GM23338 (cell line): ENCODE results near the gene ATP5PD. TPM values are rescaled to one million over a fixed set of nuclear protein-coding genes. Genes with fewer than 3 reads are reported as not detected.
A peak's percentile ranks its signal among the peaks of the same experiment; 100 is the strongest.

ENCODE experiments used
- ATAC-seq: fragments of 200-7000 bp; cut with Tn5 transposase; 3 replicates; pipeline ENCODE4 v1.9.1; 2020
- DNase-seq: peaks from one replicate; pipeline ENCODE4 v3.0.0-alpha.2; 2015; ENCODE audit warnings: low spot score
- H2AFZ ChIP-seq: fragments of 200-600 bp; sonication (generic); 2 replicates; pipeline ENCODE4 v1.8.0; 2016; ENCODE audit warnings: antibody characterized with exemption, mild to moderate bottlenecking, moderate library complexity
- H3F3A ChIP-seq: fragments of 200-600 bp; sonication (generic); replicated peaks from 2 replicates; pipeline ENCODE4 v1.8.0; 2017; ENCODE audit warnings: antibody characterized with exemption, mixed run types, low read depth
- H3K27ac ChIP-seq: fragments of 200-600 bp; sonication (generic); 2 replicates; pipeline ENCODE4 v1.6.1; 2016; ENCODE audit warnings: low read depth
- H3K27me3 ChIP-seq: fragments of 200-600 bp; sonication (generic); 2 replicates; pipeline ENCODE4 v1.8.0; 2016; ENCODE audit warnings: mild to moderate bottlenecking, mixed run types, moderate library complexity; ENCODE audit not compliant: insufficient read depth
- H3K36me3 ChIP-seq: fragments of 200-600 bp; sonication (generic); 2 replicates; pipeline ENCODE4 v1.8.0; 2016; ENCODE audit warnings: mild to moderate bottlenecking; ENCODE audit not compliant: insufficient read depth
- H3K4me1 ChIP-seq: fragments of 200-600 bp; sonication (generic); 2 replicates; pipeline ENCODE4 v1.8.0; 2016; ENCODE audit warnings: mild to moderate bottlenecking, moderate library complexity; ENCODE audit not compliant: insufficient read depth
- H3K4me2 ChIP-seq: fragments of 200-600 bp; sonication (generic); 2 replicates; pipeline ENCODE4 v1.7.1; 2017; ENCODE audit warnings: mixed run types
- H3K4me3 ChIP-seq: fragments of 200-600 bp; sonication (generic); 2 replicates; pipeline ENCODE4 v1.6.1; 2016; ENCODE audit warnings: mixed run types
- H3K79me2 ChIP-seq: fragments of 200-600 bp; sonication (generic); replicated peaks from 2 replicates; pipeline ENCODE4 v1.8.0; 2017; ENCODE audit warnings: mild to moderate bottlenecking; ENCODE audit not compliant: insufficient read depth
- H3K9me2 ChIP-seq: fragments of 200-600 bp; sonication (generic); 2 replicates; pipeline ENCODE4 v1.8.0; 2017; ENCODE audit not compliant: insufficient read depth
- H4K20me1 ChIP-seq: fragments of 200-600 bp; sonication (generic); replicated peaks from 2 replicates; pipeline ENCODE4 v1.8.0; 2017; ENCODE audit warnings: mild to moderate bottlenecking; ENCODE audit not compliant: insufficient read depth
- H3K27ac Mint-ChIP-seq: 2 replicates; pipeline ENCODE4 v1.8.0; 2020; ENCODE audit warnings: inconsistent platforms, mild to moderate bottlenecking, moderate library complexity, mixed read lengths
- H3K27me3 Mint-ChIP-seq: 3 replicates; pipeline ENCODE4 v1.8.0; 2022; ENCODE audit warnings: low read depth, mild to moderate bottlenecking, moderate library complexity, mixed read lengths, inconsistent platforms; ENCODE audit not compliant: insufficient read depth, poor library complexity
- H3K36me3 Mint-ChIP-seq: 3 replicates; pipeline ENCODE4 v1.8.0; 2021; ENCODE audit warnings: low read depth, mild to moderate bottlenecking, inconsistent platforms, moderate library complexity, mixed read lengths
- H3K4me1 Mint-ChIP-seq: 3 replicates; pipeline ENCODE4 v1.8.0; 2020; ENCODE audit warnings: mild to moderate bottlenecking, inconsistent platforms, mixed read lengths
- H3K4me3 Mint-ChIP-seq: 3 replicates; pipeline ENCODE4 v1.8.0; 2021; ENCODE audit warnings: moderate library complexity, mild to moderate bottlenecking, inconsistent platforms, mixed read lengths
- H3K9me3 Mint-ChIP-seq: 3 replicates; pipeline ENCODE4 v1.8.0; 2020; ENCODE audit warnings: moderate library complexity, mild to moderate bottlenecking, inconsistent platforms, mixed read lengths
- CREB1 ChIP-seq: fragments of 250-450 bp; sonication (Bioruptor Pico); IDR thresholded peaks from 2 replicates; pipeline ENCODE4 v1.5.0; 2020; ENCODE audit warnings: low read depth, mild to moderate bottlenecking, moderate library complexity
- CTCF ChIP-seq, 2 experiments: fragments of 200-600 bp in 1 of 2; sonication (generic) in 1 of 2; conservative IDR thresholded peaks; 2 replicates each; pipeline versions ENCODE4 v1.5.1 to v1.6.1; 2016 to 2017; ENCODE audit warnings: antibody characterized with exemption in 2 of 2, low read depth in 2 of 2, mild to moderate bottlenecking in 2 of 2, moderate library complexity in 1 of 2
- EZH2phosphoT487 ChIP-seq: fragments of 200-600 bp; sonication (generic); IDR thresholded peaks from one replicate; pipeline ENCODE4 v1.8.1; 2018; ENCODE audit warnings: antibody characterized with exemption; ENCODE audit not compliant: unreplicated experiment
- JUNB ChIP-seq: IDR thresholded peaks from one replicate; pipeline ENCODE4 v1.6.1; 2016; ENCODE audit warnings: antibody characterized with exemption; ENCODE audit not compliant: unreplicated experiment
- NANOG ChIP-seq: IDR thresholded peaks from 2 replicates; pipeline ENCODE4 v1.6.1; 2016; ENCODE audit warnings: antibody characterized with exemption, borderline replicate concordance
- POLR2AphosphoS5 ChIP-seq: IDR thresholded peaks from 2 replicates; pipeline ENCODE4 v1.6.1; 2016; ENCODE audit warnings: antibody characterized with exemption, low read depth
- REST ChIP-seq: IDR thresholded peaks from one replicate; pipeline ENCODE4 v1.6.1; 2018; ENCODE audit warnings: antibody characterized with exemption; ENCODE audit not compliant: unreplicated experiment
- STAT1 ChIP-seq: IDR thresholded peaks from one replicate; pipeline ENCODE4 v1.6.1; 2016; ENCODE audit warnings: antibody characterized with exemption; ENCODE audit not compliant: unreplicated experiment
- ZNF114 ChIP-seq: fragments of 250-450 bp; sonication (Bioruptor Pico); IDR thresholded peaks from 2 replicates; pipeline ENCODE4 v1.5.0; 2020; ENCODE audit warnings: mild to moderate bottlenecking, moderate library complexity
- ZNF462 ChIP-seq: fragments of 250-450 bp; sonication (Bioruptor Pico); IDR thresholded peaks from 2 replicates; pipeline ENCODE4 v1.5.0; 2020; ENCODE audit warnings: mild to moderate bottlenecking, moderate library complexity
- polyA plus RNA-seq: library from polyadenylated mRNA; unstranded; fragments of >200 nt; fragmentation: Nextera tagmentation; extraction: Ambion mirVana; gene quantifications from 2 replicates; pipeline ENCODE4 v1.2.1, GENCODE V29; 2016
- total RNA-seq: library from RNA; depleted of rRNA; stranded (reverse); fragments of >200 nt; shearing (Covaris generic); gene quantifications from 2 replicates; pipeline ENCODE4 v1.2.3, GENCODE V29; 2014

The ATP5PD gene
- total and polyA plus RNA-seq, 2 experiments from 2014 or later, result 244 to 1,144 TPM

DNA sequence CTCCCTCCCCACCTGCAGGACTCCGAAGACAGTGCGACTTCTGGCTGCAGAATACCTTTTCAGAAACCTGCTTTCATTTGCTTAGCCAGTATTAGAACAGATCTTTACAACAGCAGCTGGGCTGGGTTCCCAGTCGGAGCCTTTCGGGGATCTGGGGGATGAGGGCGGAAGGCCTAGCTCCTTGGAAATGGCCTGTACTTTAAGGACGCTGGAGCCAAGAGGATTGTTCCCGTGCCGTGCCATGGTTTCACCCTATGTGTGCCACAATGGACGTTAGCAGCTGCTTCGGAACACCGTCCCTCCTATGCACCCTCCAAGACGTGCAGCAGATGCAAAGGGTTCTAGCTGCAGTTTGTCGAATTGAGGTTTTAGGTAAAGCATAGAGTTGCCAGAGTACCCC is 16.4 kb upstream of the ATP5PD start:
- Histone ChIP-seq H3K9me2 (no peaks in the 10 kb centered on the region), H4K20me1 (peaks cover 10% of the 10 kb centered on the region; the same call in 1 of the 2 replicates), H3K36me3 (peaks cover 40% of the 10 kb centered on the region), H2AFZ (no peak overlapping the region), H3K4me3 (no peak overlapping the region), H3K4me2 (no peak overlapping the region), H3F3A (0 out of 2 replicates have a peak, but pooled peaks cover 6% of the 10 kb centered on the region), H3K79me2 (no peaks in the 10 kb centered on the region), H3K4me1 (no peaks in the 10 kb centered on the region), H3K27ac (0 out of 2 replicates have a peak overlapping the region, but pooled peaks have one; percentile 26), H3K27me3 (no peaks in the 10 kb centered on the region)
- H3K27me3 Mint-ChIP-seq, result peaks cover 10% of the 10 kb centered on the region
- ATAC-seq, result no peak
- H3K4me3 Mint-ChIP-seq, result no peak overlapping the region
- H3K36me3 Mint-ChIP-seq, result peaks cover 56% of the 10 kb centered on the region
- TF ChIP-seq EZH2phosphoT487 (no peak), ZNF462 (no peak), CREB1 (CRISPR knock-in tag) (no peak), ZNF114 (CRISPR knock-in tag) (no peak), JUNB (no peak), STAT1 (no peak), REST (no peak), CTCF (conservative IDR thresholded peaks at IDR 0.05; ENCODE audit: low read depth in 2 of 2) (no peak), POLR2AphosphoS5 (no peak), NANOG (no peak)
- H3K9me3 Mint-ChIP-seq, result no peaks in the 10 kb centered on the region
- DNase-seq, result no peak
- H3K27ac Mint-ChIP-seq, result no peak overlapping the region
- no peaks in the 10 kb centered on the region for H3K4me1 Mint-ChIP-seq
